Hematopoietic multipotent progenitor cell treated with erythropoietin and hydrocortisone succinate and interleukin-3 and kit ligand, for 4 days (in vitro differentiated cells): ENCODE results near the gene FAM53B.

Source experiments
- DNase-seq: peaks from one replicate; pipeline ENCODE4 v3.0.0-alpha.2; 2015

Gene FAM53B

GRCh38 chr10:124741922-124742412, 2.2 kb downstream of the FAM53B start:
- peak; percentile 47 for DNase-seq

GRCh38 chr10:124741281-124741921, 2.8 kb downstream of the FAM53B start:
- peak; percentile 90 for DNase-seq

GRCh38 chr10:124740369-124741280, 3.6 kb downstream of the FAM53B start:
- DNase-seq, result peak; percentile 79

- peak; percentile 37 for DNase-seq
Measured at GRCh38 chr10:124739986-124740368, 4.2 kb downstream of the FAM53B start.

GRCh38 chr10:124739119-124739921, 4.9 kb downstream of the FAM53B start:
- DNase-seq, result no peak

GRCh38 chr10:124738441-124738840, 5.7 kb downstream of the FAM53B start:
- no peak for DNase-seq

- DNase-seq, result no peak
Measured at GRCh38 chr10:124737708-124738107, 6.5 kb downstream of the FAM53B start.

GRCh38 chr10:124737221-124737620, 7.0 kb downstream of the FAM53B start:
- DNase-seq, result no peak

GRCh38 chr10:124736491-124737136, 7.6 kb downstream of the FAM53B start:
- no peak for DNase-seq

- DNase-seq, result no peak
Measured at GRCh38 chr10:124735491-124736286, 8.5 kb downstream of the FAM53B start.

- DNase-seq, result no peak
Measured at GRCh38 chr10:124734311-124735166, 9.6 kb downstream of the FAM53B start.

GRCh38 chr10:124733571-124734245, 10.5 kb downstream of the FAM53B start:
- DNase-seq, result no peak

- no peak for DNase-seq
Measured at GRCh38 chr10:124732931-124733570, 11.1 kb downstream of the FAM53B start.

GRCh38 chr10:124731551-124731950, 12.6 kb downstream of the FAM53B start:
- no peak for DNase-seq

- no peak for DNase-seq
Measured at GRCh38 chr10:124730790-124731189, 13.4 kb downstream of the FAM53B start.

- peak; percentile 47 for DNase-seq
Measured at GRCh38 chr10:124728830-124729661, 15.1 kb downstream of the FAM53B start.

- peak; percentile 56 for DNase-seq
Measured at GRCh38 chr10:124728071-124728829, 15.9 kb downstream of the FAM53B start.
